GM18517 (cell line): ENCODE results near the gene RABL6.
"Not testable (repeated sequence)": the region's sequence is repeated elsewhere in the genome, so short reads cannot be mapped to it uniquely, and the experiment has no call there.

ENCODE experiments used
- ATAC-seq: cut with Tn5 transposase; IDR thresholded peaks from one replicate; pipeline ENCODE4 v1.9.1; 2021; ENCODE audit warnings: mild to moderate bottlenecking, moderate library complexity; ENCODE audit not compliant: unreplicated experiment

Gene RABL6

GRCh38 chr9:136807281-136808074, at the start of gene RABL6:
Gene RABL6 (plus strand): TSS chr9:136807948. CDS start chr9:136808197, 249 bp downstream.
- peak; percentile 71 for ATAC-seq

GRCh38 chr9:136759001-136759400, 48.7 kb upstream of the RABL6 start:
- ATAC-seq: no peak

GRCh38 chr9:136759436-136760325, 48.1 kb upstream of the RABL6 start:
- no peak for ATAC-seq

GRCh38 chr9:136760424-136760823, 47.3 kb upstream of the RABL6 start:
- no peak for ATAC-seq

- ATAC-seq: not testable (repeated sequence)
Observed at GRCh38 chr9:136760834-136761544, 46.8 kb upstream of the RABL6 start.

GRCh38 chr9:136761545-136761981, 46.2 kb upstream of the RABL6 start:
- ATAC-seq: no peak

GRCh38 chr9:136762221-136762691, 45.5 kb upstream of the RABL6 start:
- no peak for ATAC-seq

- no peak for ATAC-seq
Observed at GRCh38 chr9:136762915-136763648, 44.7 kb upstream of the RABL6 start.

- ATAC-seq: no peak
Observed at GRCh38 chr9:136763649-136764035, 44.1 kb upstream of the RABL6 start.

- ATAC-seq: no peak
Observed at GRCh38 chr9:136764301-136764891, 43.4 kb upstream of the RABL6 start, which contains the start of gene LCN15. Gene LCN15 (minus strand): TSS chr9:136764518. CDS start chr9:136764488, 30 bp downstream.

- no peak for ATAC-seq
Observed at GRCh38 chr9:136765041-136765440, 42.7 kb upstream of the RABL6 start.

GRCh38 chr9:136765745-136766409, 41.9 kb upstream of the RABL6 start:
- ATAC-seq: peak; percentile 81

- ATAC-seq: not testable (repeated sequence)
Observed at GRCh38 chr9:136766410-136767120, 41.2 kb upstream of the RABL6 start.

- no peak for ATAC-seq
Observed at GRCh38 chr9:136769710-136770191, 38.0 kb upstream of the RABL6 start.

GRCh38 chr9:136771907-136772415, 35.8 kb upstream of the RABL6 start:
- ATAC-seq: no peak

GRCh38 chr9:136773386-136774044, 34.2 kb upstream of the RABL6 start:
- ATAC-seq: no peak

GRCh38 chr9:136774416-136775045, 33.2 kb upstream of the RABL6 start:
- no peak for ATAC-seq
